Kidney glomerular epithelial cell (primary cell): ENCODE results near the gene MSN.
"Not testable (repeated sequence)": the region's sequence is repeated elsewhere in the genome, so short reads cannot be mapped to it uniquely, and the experiment has no call there.

Experiments
- DNase-seq: peaks from one replicate; lab custom pipeline; 2025; lab: John Stamatoyannopoulos, UW

MSN gene

DNA sequence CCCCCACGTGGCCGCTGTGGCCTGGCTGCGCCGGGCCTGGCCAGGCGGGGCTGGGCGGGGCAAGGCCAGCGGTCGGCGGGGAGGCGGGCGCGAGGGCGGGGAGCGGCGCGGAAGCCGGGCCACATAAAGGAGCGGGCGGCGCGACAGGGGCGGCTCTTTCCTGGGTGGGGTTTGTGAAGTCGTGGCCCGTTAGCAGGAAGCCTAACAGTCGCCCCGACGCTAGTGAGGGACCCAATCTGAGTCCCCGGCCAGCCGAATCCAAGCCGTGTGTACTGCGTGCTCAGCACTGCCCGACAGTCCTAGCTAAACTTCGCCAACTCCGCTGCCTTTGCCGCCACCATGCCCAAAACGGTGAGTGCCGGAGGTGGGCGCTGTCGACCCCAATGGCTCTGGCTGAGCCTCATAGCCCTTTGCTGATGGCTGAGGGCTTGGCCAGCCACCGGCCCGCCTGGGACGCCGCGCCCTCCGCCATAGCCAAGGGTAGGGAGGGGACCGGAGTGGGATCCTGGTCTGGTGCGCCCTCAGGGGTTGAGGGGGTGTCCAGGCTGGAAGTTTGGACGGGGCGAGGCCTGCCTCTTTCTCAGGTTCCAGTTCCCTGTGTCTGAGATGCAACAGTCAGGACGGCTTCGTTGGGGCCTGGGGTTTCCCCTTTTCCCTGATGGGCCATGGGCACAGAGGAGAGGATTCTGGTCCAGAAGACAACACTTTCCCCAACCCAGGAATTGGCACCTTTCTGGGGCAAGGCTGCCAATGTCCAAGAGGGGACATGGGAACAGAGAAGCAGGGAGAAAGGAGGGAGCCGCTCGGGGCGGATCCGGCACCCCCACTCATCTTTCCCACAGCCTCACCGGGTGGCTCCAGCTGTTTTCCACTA, at the start of gene MSN:
Gene MSN (plus strand): TSS at position 152 of the 874 bp plus-strand sequence. CDS start 188 bp downstream, at position 340.
- DNase-seq: peak; percentile 19

DNA sequence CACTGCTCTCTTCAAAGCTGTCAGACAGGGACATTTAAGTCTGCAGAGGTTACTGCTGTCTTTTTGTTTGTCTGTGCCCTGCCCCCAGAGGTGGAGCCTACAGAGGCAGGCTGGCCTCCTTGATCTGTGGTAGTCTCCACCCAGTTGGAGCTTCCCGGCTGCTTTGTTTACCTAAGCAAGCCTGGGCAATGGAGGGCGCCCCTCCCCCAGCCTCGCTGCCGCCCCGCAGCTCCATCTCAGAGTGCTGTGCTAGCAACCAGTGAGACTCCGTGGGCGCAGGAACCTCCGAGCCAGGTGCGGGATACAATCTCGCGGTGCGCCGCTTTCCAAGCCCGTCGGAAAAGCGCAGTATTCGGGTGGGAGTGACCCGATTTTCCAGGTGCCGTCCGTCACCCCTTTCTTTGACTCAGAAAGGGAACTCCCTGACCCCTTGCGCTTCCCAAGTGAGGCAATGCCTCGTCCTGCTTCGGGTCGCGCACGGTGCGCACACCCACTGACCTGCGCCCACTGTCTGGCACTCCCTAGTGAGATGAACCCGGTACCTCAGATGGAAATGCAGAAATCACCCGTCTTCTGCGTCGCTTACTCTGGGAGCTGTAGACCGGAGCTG, 47.3 kb upstream of the MSN start:
- DNase-seq: not testable (repeated sequence)

DNA sequence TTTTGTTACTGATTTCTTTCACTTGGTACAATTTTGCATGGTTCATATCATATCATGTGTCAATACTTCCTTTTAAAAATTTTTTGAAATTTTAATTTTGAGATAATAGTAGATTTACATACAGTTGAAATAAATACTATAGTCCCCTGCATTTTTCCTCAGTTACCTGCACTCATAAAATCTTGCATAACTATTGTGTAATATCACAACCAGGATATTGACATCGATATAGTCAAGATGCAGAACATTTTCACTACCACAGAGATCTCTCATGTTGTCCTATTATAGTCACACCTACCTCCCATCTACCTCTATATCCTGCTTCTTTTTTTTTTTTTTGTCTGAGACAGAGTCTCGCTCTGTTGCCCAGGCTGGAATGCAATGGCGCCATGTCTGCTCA, 36.7 kb upstream of the MSN start:
- no peak for DNase-seq

DNA sequence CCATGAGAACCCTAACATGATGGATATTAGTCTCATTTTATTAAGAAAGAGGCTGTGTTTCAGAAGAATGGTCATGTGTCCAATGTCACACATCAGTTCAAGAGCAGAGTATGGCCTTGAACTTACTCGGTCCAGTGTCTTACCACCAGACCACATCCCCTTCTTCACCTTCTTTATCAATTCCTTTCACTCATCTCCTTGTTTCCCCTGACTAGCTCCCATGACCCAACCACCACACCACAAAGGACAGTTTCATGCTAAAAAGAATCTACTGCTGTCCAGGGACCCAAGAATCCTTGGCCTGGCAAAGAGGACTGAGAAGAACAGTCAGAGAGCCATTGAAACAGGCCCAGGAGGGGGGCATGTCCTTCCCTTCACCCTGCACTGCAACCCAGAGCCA, 33.6 kb upstream of the MSN start:
- no peak for DNase-seq

DNA sequence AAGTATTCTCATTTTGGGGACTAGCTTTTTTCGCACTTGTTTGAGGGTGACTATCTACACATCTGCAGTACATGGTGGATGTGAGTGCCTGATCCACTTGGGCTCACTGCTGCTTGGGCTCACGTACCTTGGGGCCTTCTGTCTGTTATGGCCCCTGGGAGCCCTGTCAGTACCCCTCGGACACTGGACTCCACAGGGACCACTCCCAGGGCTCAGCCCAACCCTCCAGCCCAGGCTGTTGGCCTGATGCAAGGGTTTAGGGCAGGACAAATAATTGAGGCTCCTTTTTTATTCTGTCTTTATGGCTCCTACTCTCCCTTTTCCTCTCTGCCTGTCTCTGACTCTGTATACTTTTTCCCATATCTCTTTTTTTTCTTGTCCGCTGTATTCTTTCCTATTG, 32.7 kb upstream of the MSN start:
- DNase-seq: no peak

DNA sequence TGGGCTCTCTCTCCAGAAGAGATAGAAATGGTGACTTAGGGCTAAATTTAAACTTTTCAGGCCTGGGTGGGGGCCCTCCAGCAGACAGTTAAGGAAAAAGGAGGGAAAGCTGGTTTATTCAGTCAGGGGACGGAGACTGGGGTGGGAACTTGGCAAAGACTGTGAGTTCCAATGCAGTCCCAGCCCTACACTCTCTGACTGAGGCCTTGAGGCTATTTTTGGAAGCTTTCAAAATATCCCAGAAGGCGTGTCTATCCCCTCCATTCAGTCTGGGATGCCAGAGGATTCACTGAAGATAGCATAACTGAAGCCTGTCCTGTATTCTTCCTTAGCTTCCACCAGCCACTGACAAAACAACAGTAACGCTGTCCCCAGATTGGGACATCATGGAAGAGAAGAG, 32.1 kb upstream of the MSN start:
- no peak for DNase-seq

DNA sequence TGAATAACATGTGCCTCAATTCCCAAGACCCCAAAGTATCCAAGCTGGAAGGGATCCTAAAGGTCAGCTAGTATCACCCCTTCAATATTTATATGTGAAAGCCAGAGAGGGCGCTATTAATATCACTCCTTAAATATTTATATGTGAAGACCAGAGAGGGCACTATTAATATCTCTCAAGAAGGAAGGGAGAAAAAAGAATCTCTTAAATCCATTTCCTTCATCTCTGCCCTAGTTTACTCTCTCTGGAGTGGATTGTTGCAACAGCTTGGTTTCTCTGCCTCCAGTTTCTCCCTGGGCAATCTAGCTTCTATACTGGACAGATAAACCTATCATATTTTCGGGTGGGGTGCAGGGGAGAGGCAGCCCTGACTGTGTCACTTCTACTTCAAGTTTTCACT, 31.6 kb upstream of the MSN start:
- no peak for DNase-seq

DNA sequence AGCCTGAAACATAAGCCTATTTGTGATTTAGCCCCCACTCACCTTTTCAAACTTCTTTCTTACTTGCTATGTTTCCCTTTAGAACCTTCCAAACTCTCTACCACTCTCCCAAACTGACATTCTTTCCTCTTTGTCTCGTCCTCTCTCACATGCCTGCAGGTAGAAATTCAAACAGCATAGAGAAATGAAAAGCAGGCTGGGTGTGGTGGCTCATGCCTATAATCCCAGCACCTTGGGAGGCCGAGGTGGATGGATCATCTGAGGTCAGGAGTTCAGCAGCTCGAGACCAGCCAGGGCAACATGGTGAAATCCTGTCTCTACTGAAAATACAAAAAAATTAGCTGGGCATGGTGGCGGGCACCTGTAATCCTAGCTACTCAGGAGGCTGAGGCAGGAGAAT, 31.2 kb upstream of the MSN start:
- DNase-seq: not testable (repeated sequence)

DNA sequence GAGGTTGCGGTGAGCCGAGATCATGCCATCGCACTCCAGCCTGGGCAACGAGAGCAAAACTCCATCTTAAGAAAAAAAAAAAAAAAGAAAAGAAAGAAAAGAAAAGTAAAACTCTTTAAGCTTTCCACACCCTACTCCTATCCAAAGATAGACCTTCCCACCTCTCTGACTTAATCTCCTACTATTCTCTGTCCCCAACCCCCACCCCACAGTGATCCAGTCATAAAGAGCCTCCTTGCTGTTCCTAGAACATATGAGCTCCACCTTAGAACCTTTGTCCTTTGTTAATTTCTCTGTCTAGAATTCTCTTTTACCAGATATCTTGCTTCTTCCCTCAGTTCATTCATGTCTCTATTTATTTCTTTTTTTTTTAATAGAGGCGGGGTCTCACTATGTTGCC, 30.1 kb upstream of the MSN start:
- no peak for DNase-seq

DNA sequence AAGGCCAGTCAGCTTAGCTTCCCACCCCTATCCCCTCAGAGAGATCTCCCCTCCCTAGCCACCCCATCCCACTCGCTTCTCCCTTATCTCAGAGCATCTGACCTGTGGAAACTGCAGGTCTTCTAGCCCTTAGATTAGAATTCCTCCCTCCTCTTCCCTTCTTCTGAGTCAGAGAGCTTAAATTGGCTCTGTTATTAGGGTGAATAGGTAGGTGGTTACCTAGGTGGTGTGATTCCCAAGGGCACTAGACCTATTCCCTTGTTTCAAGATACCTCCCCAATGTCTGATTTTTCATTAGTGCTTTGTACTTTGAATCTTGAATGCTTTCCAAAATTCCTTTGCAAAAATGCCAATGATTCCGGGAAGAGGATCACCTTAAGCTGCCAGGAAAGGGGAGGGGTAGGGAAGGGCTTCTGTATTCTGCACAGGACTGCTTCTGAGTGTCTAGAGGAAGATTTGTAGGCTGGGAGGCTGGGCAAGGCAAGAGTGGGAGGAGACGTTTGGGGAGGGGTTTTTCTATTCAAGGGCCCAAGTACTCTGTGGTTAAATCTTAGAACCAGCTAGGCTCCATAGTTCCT, 24.5 kb upstream of the MSN start:
- peak; percentile 57 for DNase-seq

DNA sequence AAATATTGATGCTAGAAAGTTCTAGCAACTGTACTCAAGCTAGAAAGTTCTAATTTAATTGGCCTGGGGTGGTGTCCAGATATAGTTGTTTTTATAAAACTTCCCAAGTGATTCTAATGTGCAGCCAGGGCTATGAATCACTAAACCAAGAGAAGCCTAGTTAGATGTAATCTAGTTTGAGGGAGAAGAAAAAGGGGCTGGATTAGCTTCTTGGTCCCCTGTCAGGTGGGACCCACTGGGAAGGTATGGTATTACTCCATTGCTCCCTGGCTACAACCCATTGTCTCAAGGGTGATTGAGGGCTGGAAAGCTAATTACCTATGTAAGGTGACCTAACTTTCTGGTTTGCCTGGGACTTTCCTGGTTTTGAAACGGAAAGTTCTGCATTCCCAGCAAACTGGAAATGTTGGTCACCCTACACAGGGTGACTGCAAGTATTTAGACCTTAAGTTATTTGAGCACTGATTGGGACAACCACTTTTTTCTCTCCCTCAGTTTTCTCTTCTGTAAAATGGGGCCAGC, 23.9 kb upstream of the MSN start:
- peak; percentile 18 for DNase-seq

DNA sequence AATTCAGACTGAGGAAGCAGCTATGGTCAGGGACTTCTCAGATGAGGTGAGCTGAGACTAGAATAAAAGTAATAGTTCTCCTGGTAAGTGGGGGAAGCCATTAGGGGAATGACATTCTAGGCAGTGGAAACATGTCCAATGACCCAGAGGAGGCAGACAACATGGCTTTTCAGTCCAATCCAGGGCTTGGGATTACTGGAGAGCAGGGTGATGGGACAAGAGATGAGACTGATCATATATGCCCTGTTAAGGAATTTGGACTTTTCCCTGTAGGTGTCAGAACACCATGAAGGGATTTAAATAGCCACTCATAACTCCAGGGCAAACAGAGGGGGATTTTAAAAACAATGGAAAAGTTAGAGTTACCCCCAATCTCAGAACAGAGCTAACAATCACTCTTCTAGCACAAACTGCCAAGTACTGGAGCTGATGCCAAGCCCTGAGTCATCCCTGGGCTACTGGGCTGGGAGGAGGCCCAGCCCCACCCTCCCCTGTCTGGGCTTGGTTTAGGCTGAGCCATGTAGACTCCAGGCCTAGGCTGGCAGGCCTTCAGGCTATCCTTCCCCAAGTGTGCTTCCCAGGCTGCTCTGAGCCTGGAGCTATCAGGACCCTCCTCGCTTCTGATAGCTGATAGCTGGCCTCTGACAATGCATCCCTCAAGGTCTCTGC, 22.7 kb upstream of the MSN start:
- DNase-seq: peak; percentile 16

DNA sequence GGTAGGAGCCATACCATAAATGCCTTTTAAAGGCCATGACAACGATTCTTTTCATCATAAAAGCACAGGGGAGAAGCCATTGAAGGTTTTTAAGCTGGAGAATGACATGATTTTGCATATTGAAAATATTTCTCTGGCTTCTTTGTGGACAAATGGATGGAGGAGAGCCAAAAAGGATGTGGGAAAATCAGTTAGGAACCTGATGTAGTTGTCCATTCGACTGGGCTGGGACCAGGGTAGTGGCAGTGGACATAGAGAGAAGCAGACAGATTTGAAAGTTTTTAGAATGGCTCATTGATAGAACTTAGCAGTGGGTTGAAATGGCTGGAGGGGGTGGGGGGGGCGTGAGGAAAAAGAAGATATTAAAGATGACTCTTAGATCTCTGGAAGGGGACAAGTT, 19.7 kb upstream of the MSN start:
- DNase-seq: no peak

DNA sequence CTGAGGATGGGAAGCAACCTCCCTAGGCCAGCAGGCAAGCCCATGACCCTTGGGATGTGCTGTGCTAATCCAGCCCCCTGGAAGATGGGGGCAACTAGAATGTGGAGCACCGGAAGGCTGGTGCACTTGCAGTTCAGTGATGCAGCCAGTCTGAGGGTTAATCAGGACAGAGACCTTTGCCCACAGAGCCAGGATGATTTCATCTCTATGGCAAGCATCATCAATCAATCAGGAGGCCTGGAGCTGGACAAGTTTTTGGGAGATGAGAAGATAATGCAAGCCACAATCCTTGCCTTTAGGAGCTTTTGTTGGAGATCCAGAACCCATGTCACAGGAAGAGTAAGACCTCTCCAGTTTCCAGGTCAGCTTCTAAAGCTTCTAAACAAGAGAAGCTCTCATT, 15.4 kb upstream of the MSN start:
- no peak for DNase-seq

DNA sequence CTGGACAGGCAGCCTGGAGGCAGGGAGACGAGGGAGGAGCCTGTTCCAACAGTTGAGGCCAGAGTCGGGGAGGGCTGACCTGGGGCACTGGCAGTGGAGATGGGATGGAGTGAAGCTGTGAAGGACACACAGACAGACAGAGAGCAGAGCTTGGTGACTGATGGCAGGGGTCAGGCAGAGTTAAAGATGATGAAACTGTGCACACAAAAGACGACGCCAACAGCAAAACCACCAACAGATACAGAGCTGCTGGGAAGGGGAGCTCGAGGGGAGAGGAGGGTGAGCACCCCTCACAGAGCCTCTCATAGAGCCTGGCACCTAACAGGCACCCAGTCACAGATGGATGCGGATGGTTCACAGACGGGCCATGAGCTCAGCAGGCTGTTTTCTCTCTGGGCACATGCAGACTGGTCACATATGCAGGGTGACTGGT, 10.4 kb upstream of the MSN start:
- DNase-seq: not testable (repeated sequence)

DNA sequence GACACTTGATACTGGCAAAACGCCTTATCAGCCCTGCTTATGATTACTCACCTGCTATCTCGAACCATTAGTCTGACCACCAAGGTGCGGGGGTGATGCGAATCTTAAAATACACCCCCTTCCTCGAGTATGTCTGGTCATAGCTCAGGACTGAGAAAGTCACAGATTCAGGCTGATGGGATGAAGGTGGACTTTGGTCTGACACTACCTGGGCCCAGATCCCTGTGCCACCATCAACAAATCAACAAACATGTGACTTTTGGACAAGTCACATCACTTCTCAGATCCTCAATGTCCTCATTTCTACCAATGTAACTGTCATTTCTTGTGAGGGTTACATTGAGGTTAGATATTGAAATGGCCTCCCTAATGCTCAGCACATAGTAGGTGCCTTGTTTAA, 9.8 kb upstream of the MSN start:
- DNase-seq: no peak

DNA sequence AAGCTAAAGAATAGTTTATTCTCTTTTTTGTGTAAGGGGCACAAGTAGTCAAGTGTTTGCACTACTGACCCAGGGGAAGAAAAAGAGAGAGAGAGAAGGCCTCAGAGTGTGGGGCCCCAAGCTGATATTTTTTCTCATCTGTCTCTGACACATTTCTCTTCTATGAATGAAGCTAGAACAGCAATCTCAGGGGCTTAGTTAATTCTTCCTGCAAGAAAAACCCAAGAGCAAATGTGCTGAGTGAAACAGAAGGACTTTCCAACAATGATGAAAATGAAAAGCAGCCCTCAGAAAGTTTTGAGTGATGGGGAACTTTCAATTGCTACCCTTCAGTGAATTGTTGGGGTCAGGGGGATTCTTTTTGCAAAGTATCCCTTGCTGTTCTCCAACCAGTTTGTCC, 9.2 kb upstream of the MSN start:
- no peak for DNase-seq

DNA sequence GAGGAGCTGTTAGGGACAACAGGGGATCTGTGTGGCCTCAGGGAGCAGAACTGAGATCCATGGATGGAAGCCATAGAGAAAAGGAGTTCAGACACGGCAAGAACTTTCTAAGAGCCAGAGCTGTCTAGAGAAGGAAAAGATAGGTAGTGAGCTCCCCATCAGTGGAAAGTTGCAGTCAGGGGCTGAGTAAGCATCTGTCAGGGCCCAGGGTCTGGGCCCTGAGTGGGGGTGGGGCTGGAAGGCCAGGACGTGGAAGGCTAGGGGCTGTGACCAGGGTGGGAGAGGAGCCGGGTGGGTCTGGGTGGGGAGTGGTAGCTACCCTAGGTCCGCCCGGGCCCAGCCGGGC, 324 bp upstream of the MSN start:
- DNase-seq: no peak

DNA sequence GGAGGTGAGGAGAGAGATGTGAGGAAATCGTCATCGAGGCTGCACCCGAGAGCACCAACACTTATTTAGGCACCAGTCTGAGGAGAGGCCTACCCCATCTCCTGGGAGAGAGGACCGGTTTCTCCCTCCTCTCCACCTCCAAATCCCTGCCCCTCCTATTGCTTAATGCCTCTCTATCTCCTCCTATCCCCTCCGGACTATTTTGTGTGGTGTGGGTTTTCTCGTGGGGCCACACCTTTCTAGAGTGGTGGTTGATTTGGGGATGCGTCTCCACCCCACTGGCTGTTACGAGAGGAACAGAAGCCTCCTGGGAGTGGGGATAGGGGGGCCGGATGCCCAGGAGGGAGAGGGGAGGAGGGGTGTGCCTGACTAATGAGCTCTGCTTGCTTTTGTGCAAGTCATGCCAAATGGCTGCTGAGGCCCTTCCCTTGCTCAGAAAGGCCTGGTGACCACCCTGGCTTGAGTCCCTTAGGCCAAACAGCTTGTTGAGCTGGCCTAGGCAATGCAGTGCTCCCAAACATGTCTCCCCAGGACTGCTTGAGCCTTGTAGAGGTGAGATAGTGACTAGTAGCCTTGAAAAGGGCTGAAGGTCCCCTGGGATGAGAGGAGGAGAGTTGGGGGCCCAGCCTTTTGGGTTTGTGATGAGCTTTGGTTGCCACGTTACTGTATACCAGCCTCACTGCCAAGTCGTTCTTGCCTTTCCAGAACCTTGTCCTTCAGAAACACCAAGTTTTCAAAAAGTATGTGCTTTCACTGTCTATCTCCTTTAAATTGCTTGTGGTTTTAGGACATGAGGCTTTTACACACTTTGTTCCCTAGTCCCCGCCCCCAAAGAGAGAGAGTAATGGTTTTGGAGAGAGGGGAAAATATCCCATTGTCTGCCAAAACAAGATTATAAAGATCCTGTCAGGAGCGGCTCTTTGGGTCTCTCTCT, 1.2 kb downstream of the MSN start:
- peak; percentile 12 for DNase-seq

DNA sequence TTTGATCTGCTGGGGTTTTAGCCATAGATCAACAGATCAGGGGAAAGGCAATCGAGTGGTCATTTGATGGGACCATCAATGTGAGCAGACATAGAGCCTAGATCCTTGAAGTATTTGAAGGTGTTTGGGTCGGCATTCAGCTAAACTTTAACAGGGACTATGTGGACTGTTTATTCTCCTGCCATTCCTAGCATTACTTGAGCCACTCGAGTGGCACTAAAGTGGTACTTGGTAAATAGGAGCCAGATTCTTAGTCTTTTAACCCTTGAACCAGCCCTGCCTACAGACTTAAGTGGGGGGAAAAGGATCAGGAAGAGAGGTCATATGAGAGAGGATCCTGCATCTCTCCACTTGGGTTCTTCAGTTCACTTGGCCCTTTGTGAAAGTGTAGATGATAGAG, 3.8 kb downstream of the MSN start:
- DNase-seq: no peak

DNA sequence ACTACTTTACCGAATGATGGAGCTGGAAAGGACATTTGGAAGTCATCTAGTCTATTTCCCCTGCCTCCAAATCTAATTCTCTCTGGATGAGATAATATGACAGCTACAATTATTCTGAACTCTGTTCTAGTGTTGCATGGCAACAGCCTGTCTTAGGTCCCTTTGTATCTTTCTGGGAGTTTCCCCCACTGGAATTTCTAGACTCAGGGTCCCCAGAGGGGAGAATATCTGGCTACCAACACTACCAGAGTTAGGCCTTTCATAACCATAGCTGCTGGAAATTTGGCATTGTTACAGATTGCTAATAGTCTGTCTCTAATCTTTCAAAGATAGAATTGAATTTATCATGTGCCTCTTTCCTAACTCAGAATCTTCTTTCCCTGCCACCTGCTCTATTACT, 4.5 kb downstream of the MSN start:
- DNase-seq: no peak

DNA sequence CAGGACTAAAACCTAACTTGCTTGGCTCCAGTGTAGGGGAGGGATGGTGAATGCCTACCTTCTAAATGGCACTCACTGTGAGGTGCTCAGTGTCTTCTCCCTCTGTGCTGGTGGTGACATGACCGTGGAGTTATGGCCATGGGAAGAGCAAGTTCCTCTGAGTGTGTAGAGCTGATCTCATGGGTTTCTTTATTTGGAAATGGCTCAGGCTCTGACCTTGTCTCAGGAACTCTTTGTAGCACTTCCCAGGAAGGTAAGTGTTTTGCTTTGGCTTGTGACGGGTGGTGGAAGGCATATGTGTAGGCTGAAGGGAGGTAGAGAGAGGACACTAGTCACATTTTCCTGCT, 6.4 kb downstream of the MSN start:
- DNase-seq: no peak
